HepG2 (cell line): ENCODE data around the gene KLHL33. TPM values are rescaled to one million over a fixed set of nuclear protein-coding genes. Genes with fewer than 3 reads are reported as not detected.

ENCODE experiments used
- ATAC-seq: fragments of 200-7000 bp; cut with Tn5 transposase; 3 replicates; pipeline ENCODE4 v1.9.1; 2020; ENCODE audit warnings: mild to moderate bottlenecking, moderate library complexity
- BruUV-seq: library from RNA; stranded (reverse); fragments of 400-500 nt; replicated peaks from 2 replicates; lab custom pipeline; 2021; lab: Mats Ljungman, UMichigan
- CTCF ChIA-PET: fragments of 300-600 bp; formaldehyde crosslinking; extraction: SDS; loops from one replicate; lab custom pipeline; 2021; ENCODE audit warnings: low total read pairs, inconsistent platforms, low intra/inter-chr PET ratio; lab: Yijun Ruan, JAX
- POLR2A ChIA-PET: fragments of 350-600 bp; sonication (Branson Sonifier 250); formaldehyde crosslinking; loops from one replicate; lab custom pipeline; 2020; ENCODE audit warnings: antibody characterized with exemption, inconsistent platforms; lab: Yijun Ruan, JAX
- DNase-seq: peaks from one replicate; pipeline ENCODE4 v3.0.0-alpha.2; 2015; ENCODE audit warnings: low spot score
- FAIRE-seq: peaks from 3 replicates; lab custom pipeline; 2011; peaks lifted over from hg19 to GRCh38; lab: Jason Lieb, UNC
- H2AFZ ChIP-seq: one replicate; pipeline ENCODE4 v1.6.1; 2011; ENCODE audit warnings: low read length, inconsistent platforms
- H3K27ac ChIP-seq: fragments of 300-600 bp; 3 replicates; pipeline ENCODE4 v1.8.0; 2011; ENCODE audit warnings: mixed run types, mild to moderate bottlenecking, mixed read lengths, low read length, inconsistent platforms; ENCODE audit not compliant: insufficient read depth; ENCODE audit errors: extremely low read length
- H3K27me3 ChIP-seq, 2 experiments: fragments of 200-600 bp in 1 of 2; 2 replicates in 1 of 2; 3 replicates in 1 of 2; pipeline versions ENCODE4 v1.6.0 to v1.8.0; 2011; ENCODE audit warnings: low read length in 2 of 2, mild to moderate bottlenecking in 2 of 2, moderate library complexity in 2 of 2, inconsistent platforms in 1 of 2; ENCODE audit not compliant: insufficient read depth in 2 of 2, control insufficient read depth in 1 of 2
- H3K36me3 ChIP-seq, 2 experiments: fragments of 200-600 bp in 1 of 2; replicated peaks in 1 of 2; 2 replicates in 1 of 2; 3 replicates in 1 of 2; pipeline versions ENCODE4 v1.5.1 to v1.8.0; 2011; ENCODE audit warnings: low read length in 2 of 2, inconsistent platforms in 1 of 2; ENCODE audit not compliant: insufficient read depth in 2 of 2, control insufficient read depth in 1 of 2
- H3K4me1 ChIP-seq: 2 replicates; pipeline ENCODE4 v1.5.1; 2012; ENCODE audit warnings: low read length, inconsistent platforms; ENCODE audit not compliant: insufficient read depth
- H3K4me2 ChIP-seq: 2 replicates; pipeline ENCODE4 v1.6.0; 2011; ENCODE audit warnings: low read depth, low read length, inconsistent platforms
- H3K4me3 ChIP-seq, 3 experiments: fragments of 200-600 bp in 1 of 3; sonication (generic), shearing (Covaris generic) in 1 of 3; replicated peaks in 1 of 3; 2 replicates each; pipeline ENCODE4 v1.5.1; 2011 to 2016; ENCODE audit warnings: low read length in 3 of 3, inconsistent platforms in 2 of 3, low read depth in 2 of 3, mild to moderate bottlenecking in 2 of 3, control low read depth in 1 of 3, mixed read lengths in 1 of 3; ENCODE audit not compliant: insufficient read depth in 1 of 3
- H3K79me2 ChIP-seq: one replicate; pipeline ENCODE4 v1.6.1; 2011; ENCODE audit warnings: low read length, inconsistent platforms; ENCODE audit not compliant: insufficient read depth
- H3K9ac ChIP-seq: 2 replicates; pipeline ENCODE4 v1.6.0; 2011; ENCODE audit warnings: mild to moderate bottlenecking, low read depth, low read length, inconsistent platforms; ENCODE audit not compliant: insufficient read depth
- H3K9me3 ChIP-seq: 2 replicates; pipeline ENCODE4 v1.5.1; 2012; ENCODE audit warnings: mild to moderate bottlenecking, low read length
- H4K20me1 ChIP-seq: 2 replicates; pipeline ENCODE4 v1.6.0; 2011; ENCODE audit warnings: inconsistent platforms, mild to moderate bottlenecking, low read length, moderate library complexity; ENCODE audit not compliant: insufficient read depth
- BCL6 ChIP-seq: IDR thresholded peaks from 2 replicates; pipeline ENCODE4 v1.6.1; 2016; ENCODE audit warnings: missing genetic modification reagents, missing compliant biosample characterization
- CREB3 ChIP-seq: sonication (generic); formaldehyde crosslinking; IDR thresholded peaks from 2 replicates; pipeline ENCODE4 v1.5.0; 2020; ENCODE audit warnings: missing genetic modification reagents
- CSRNP2 ChIP-seq: sonication (generic); formaldehyde crosslinking; conservative IDR thresholded peaks from 2 replicates; pipeline ENCODE4 v1.8.0; 2022; ENCODE audit warnings: low read depth, missing genetic modification reagents
- MAF1 ChIP-seq: sonication (generic); formaldehyde crosslinking; IDR thresholded peaks from 2 replicates; pipeline ENCODE4 v1.5.0; 2020; ENCODE audit warnings: missing genetic modification reagents, borderline replicate concordance
- NKX3-1 ChIP-seq: sonication (generic); formaldehyde crosslinking; IDR thresholded peaks from 2 replicates; pipeline ENCODE4 v1.5.0; 2020; ENCODE audit warnings: missing genetic modification reagents
- PBX2 ChIP-seq: IDR thresholded peaks from 2 replicates; pipeline ENCODE4 v1.6.1; 2016; ENCODE audit warnings: control low read depth
- RAD51 ChIP-seq: fragments of 450-650 bp; IDR thresholded peaks from 2 replicates; pipeline ENCODE4 v1.6.1; 2016; ENCODE audit warnings: borderline replicate concordance
- RFXAP ChIP-seq: sonication (generic); formaldehyde crosslinking; IDR thresholded peaks from 2 replicates; pipeline ENCODE4 v1.4.0; 2020; ENCODE audit warnings: missing genetic modification reagents, borderline replicate concordance
- SNAI1 ChIP-seq: sonication (generic); formaldehyde crosslinking; IDR thresholded peaks from 2 replicates; pipeline ENCODE4 v1.5.0; 2020; ENCODE audit warnings: mild to moderate bottlenecking, missing genetic modification reagents, borderline replicate concordance
- SP140L ChIP-seq: sonication (generic); formaldehyde crosslinking; IDR thresholded peaks from 2 replicates; pipeline ENCODE4 v1.4.0; 2020; ENCODE audit warnings: missing genetic modification reagents, borderline replicate concordance
- SP5 ChIP-seq: IDR thresholded peaks from 2 replicates; pipeline ENCODE4 v1.6.1; 2016; ENCODE audit warnings: low read depth, borderline replicate concordance
- SRF ChIP-seq: IDR thresholded peaks from 2 replicates; pipeline ENCODE4 v1.6.1; 2011; ENCODE audit warnings: mild to moderate bottlenecking, low read depth, low read length, moderate library complexity
- STAT5B ChIP-seq: sonication (generic); formaldehyde crosslinking; IDR thresholded peaks from 2 replicates; pipeline ENCODE4 v1.4.0; 2020; ENCODE audit warnings: missing genetic modification reagents
- TAF1 ChIP-seq: sonication (generic); formaldehyde crosslinking; IDR thresholded peaks from 2 replicates; pipeline ENCODE4 v1.4.0; 2020; ENCODE audit warnings: missing genetic modification reagents
- ZBTB20 ChIP-seq: sonication (generic); formaldehyde crosslinking; IDR thresholded peaks from 2 replicates; pipeline ENCODE4 v1.8.1; 2023; ENCODE audit warnings: missing genetic modification reagents, low read depth, mild to moderate bottlenecking, borderline replicate concordance
- ZMAT5 ChIP-seq: sonication (generic); formaldehyde crosslinking; IDR thresholded peaks from 2 replicates; pipeline ENCODE4 v1.5.0; 2020; ENCODE audit warnings: mild to moderate bottlenecking, low read depth, missing genetic modification reagents, borderline replicate concordance
- ZNF263 ChIP-seq: sonication (generic); formaldehyde crosslinking; IDR thresholded peaks from 2 replicates; pipeline ENCODE4 v1.4.0; 2020; ENCODE audit warnings: missing genetic modification reagents
- ZNF264 ChIP-seq: sonication (generic); formaldehyde crosslinking; IDR thresholded peaks from 2 replicates; pipeline ENCODE4 v1.4.0; 2020; ENCODE audit warnings: missing genetic modification reagents
- ZNF629 ChIP-seq: sonication (generic); formaldehyde crosslinking; conservative IDR thresholded peaks from 2 replicates; pipeline ENCODE4 v1.5.0; 2020; ENCODE audit warnings: missing genetic modification reagents
- WGBS: methylation state at CpG from one replicate; pipeline ENCODE4 v1.1.6; 2017; ENCODE audit warnings: low lambda C conversion rate; 5-methylcytosine and 5-hydroxymethylcytosine counted together
- in situ Hi-C: cut with HindIII; loops from 2 replicates; pipeline ENCODE4 v1.10.0; 2017; ENCODE audit warnings: low pct_unique_long_range_greater_than_20kb; ENCODE audit not compliant: extremely low pct_ligation_motif_present
- intact Hi-C: fragments of 100-400 bp; cut with micrococcal nuclease; formaldehyde crosslinking; loops from one replicate; pipeline ENCODE4 v1.10.0; 2022; ENCODE audit not compliant: unreplicated experiment
- polyA plus RNA-seq, 8 experiments: library from polyadenylated mRNA; depleted of rRNA in 3 of 8; stranded (reverse) in 7 of 8; unstranded in 1 of 8; fragments of >200 nt; fragmentation: Illumina TruSeq in 4 of 8; extraction: Trizol in 4 of 8; gene quantifications; 2 replicates each; pipeline versions ENCODE4 v1.2.1 to v1.2.3, GENCODE V29; 2011 to 2016; ENCODE audit warnings: low read depth in 4 of 8, missing spikeins in 1 of 8, mixed read lengths in 1 of 8; ENCODE audit not compliant: insufficient read depth in 1 of 8
- total RNA-seq, 5 experiments: library from RNA; depleted of rRNA; stranded (reverse); fragments of >200 nt; fragmentation: Illumina TruSeq; extraction: Trizol; gene quantifications; 2 replicates each; pipeline ENCODE4 v1.2.3, GENCODE V29; 2016; ENCODE audit warnings: low read depth in 1 of 5

The KLHL33 gene
- total and polyA plus RNA-seq, 2 of the 13 experiments (the other 11 are each of a cell fraction or from before 2014, with no cell fraction given) = not detected

- TF ChIP-seq SP140L (CRISPR knock-in tag) = no peak
- TF ChIP-seq SRF = no peak
These were observed 13.1 kb downstream of the KLHL33 start (continued) for GRCh38 chr14:20422886-20423285.

GRCh38 chr14:20421267-20421666, 14.7 kb downstream of the KLHL33 start:
- CTCF ChIA-PET = no interaction called here
- H3K4me2 ChIP-seq = no peak overlapping the region
- H3K27ac ChIP-seq = no peak overlapping the region
- H3K9ac ChIP-seq = no peak overlapping the region
- WGBS = 29% methylated on average over 2 of the region's 2 CpGs
- H3K36me3 ChIP-seq = no peaks in the 10 kb centered on the region
- no peaks in the 10 kb centered on the region for H4K20me1 ChIP-seq
- no peak overlapping the region for H3K4me3 ChIP-seq
- FAIRE-seq = no peak
- intact Hi-C loops = no loop called here
- H3K27me3 ChIP-seq = no peaks in the 10 kb centered on the region; a peak in 1 of 5 replicates
- ATAC-seq = no peak
- H3K9me3 ChIP-seq = no peaks in the 10 kb centered on the region
- no peak for DNase-seq
- POLR2A ChIA-PET = interaction anchor here (1.0 to 2.3 kb wide), 5 partner anchors 8 to 78 kb away, joined by 3 to 10 read pairs (median 4); partner anchors contain the start of genes APEX1, OSGEP, PARP2 and PIP4P1
- BruUV-seq = no TSS peak
- no peak for TF ChIP-seq ZNF263 (CRISPR knock-in tag)
- no peak for TF ChIP-seq STAT5B (CRISPR knock-in tag)
- TF ChIP-seq ZNF629 (CRISPR knock-in tag) = no peak
- no peak for TF ChIP-seq MAF1 (CRISPR knock-in tag)
- no peak for TF ChIP-seq SP5 (CRISPR knock-in tag)
- no peak for TF ChIP-seq ZMAT5 (CRISPR knock-in tag)
- TF ChIP-seq SNAI1 (CRISPR knock-in tag) = no peak
- no peak for TF ChIP-seq PBX2 (CRISPR knock-in tag)
- TF ChIP-seq ZNF264 (CRISPR knock-in tag) = no peak
- no peak for TF ChIP-seq NKX3-1 (CRISPR knock-in tag)
- TF ChIP-seq TAF1 (CRISPR knock-in tag) = no peak
- no peak for TF ChIP-seq CSRNP2
- no peak for TF ChIP-seq RAD51
- no peak for TF ChIP-seq BCL6 (CRISPR knock-in tag)
- no peak for TF ChIP-seq RFXAP (CRISPR knock-in tag)
- TF ChIP-seq CREB3 (CRISPR knock-in tag) = no peak
- TF ChIP-seq ZBTB20 (CRISPR knock-in tag) = no peak
- TF ChIP-seq, all 625 proteins: peak for 0
- H3K4me1 ChIP-seq = peaks cover 45% of the 10 kb centered on the region
- H2AFZ ChIP-seq = no peak overlapping the region
- in situ Hi-C loops = no loop called here
- H3K79me2 ChIP-seq = no peaks in the 10 kb centered on the region
